Right lobe of liver (tissue), 6 donors: ENCODE measurements around the gene ADSS1. TPM values are rescaled to one million over a fixed set of nuclear protein-coding genes. Genes with fewer than 3 reads are reported as not detected.

Experiments used
- ATAC-seq, 4 donors: fragments of 200-7000 bp; cut with Tn5 transposase; one replicate each; pipeline ENCODE4 v1.9.1; 2020; ENCODE audit warnings: mild to moderate bottlenecking in 4 of 4, moderate library complexity in 4 of 4
- DNase-seq, 3 donors: peaks; one replicate each; pipeline ENCODE4 v3.0.0-alpha.2; 2020
- H3K27ac ChIP-seq, 3 donors: fragments of 200-600 bp; one replicate each; pipeline ENCODE4 v1.8.0; 2022
- H3K27me3 ChIP-seq, 2 donors: fragments of 200-600 bp; one replicate each; pipeline ENCODE4 v1.8.0; 2022
- H3K36me3 ChIP-seq, 4 donors: fragments of 200-600 bp; sonication (generic) in 1 of 4; one replicate each; pipeline versions ENCODE4 v1.5.1 to v1.8.0; 2017 to 2022; ENCODE audit warnings: control low read depth in 1 of 4
- H3K4me1 ChIP-seq, 4 donors: fragments of 200-600 bp; sonication (generic) in 1 of 4; one replicate each; pipeline versions ENCODE4 v1.5.1 to v1.8.0; 2017 to 2022; ENCODE audit warnings: control low read depth in 1 of 4
- H3K4me3 ChIP-seq, 3 donors: fragments of 200-600 bp; one replicate each; pipeline ENCODE4 v1.8.0; 2022
- H3K9me3 ChIP-seq, 4 donors: fragments of 200-600 bp; sonication (generic) in 1 of 4; one replicate each; pipeline versions ENCODE4 v1.5.1 to v1.8.0; 2017 to 2022; ENCODE audit warnings: control low read depth in 1 of 4
- POLR2A ChIP-seq: fragments of 450-650 bp; IDR thresholded peaks from one replicate; pipeline ENCODE4 v1.6.1; 2017; ENCODE audit warnings: antibody characterized with exemption, mild to moderate bottlenecking
- WGBS: methylation state at CpG from one replicate; pipeline ENCODE4 v1.1.6; 2018; ENCODE audit warnings: low coverage, low lambda C conversion rate; ENCODE audit not compliant: insufficient coverage; ENCODE audit errors: missing lambda C conversion rate; 5-methylcytosine and 5-hydroxymethylcytosine counted together
- intact Hi-C, 2 donors: fragments of 100-400 bp; cut with DNase I; formaldehyde crosslinking; loops; one replicate each; pipeline versions ENCODE4 v1.11.2 to v1.14.1; 2022
- total RNA-seq, 6 experiments: library from RNA; depleted of rRNA in 2 of 6; stranded (reverse); fragments of >200 nt in 2 of 6; fragmentation: NEBNext Ultra II Directional in 3 of 6; extraction: Animal tissue kit (Norgen Biotek cat#: 25700) in 3 of 6; gene quantifications; one replicate each; pipeline versions ENCODE4 v1.1.0 to v1.2.4, GENCODE V29; 2016 to 2023
- TF ChIP-seq, protein P1 (sequence below), 4 donors: fragments of 200-600 bp in 3 of 4; fragments of 450-650 bp in 1 of 4; IDR thresholded peaks; one replicate each; pipeline versions ENCODE4 v1.5.1 to v1.8.0; 2016 to 2022; ENCODE audit warnings: antibody characterized with exemption in 4 of 4, mild to moderate bottlenecking in 2 of 4
- donor health status: DM: no; HTN: yes; CAD: no.
- donor health status: DM: no; HTN: no; CAD: no.
- donor health status: DM: no; HTN: no; CAD: no.
- donor health status: DM: no; HTN: yes; CAD: no.
- donor health status: DM: no; HTN: yes; CAD: no.

Gene ADSS1
- total RNA-seq, 6 experiments from 2014 or later = 8.1 to 50.5 (median 36.8) TPM

DNA sequence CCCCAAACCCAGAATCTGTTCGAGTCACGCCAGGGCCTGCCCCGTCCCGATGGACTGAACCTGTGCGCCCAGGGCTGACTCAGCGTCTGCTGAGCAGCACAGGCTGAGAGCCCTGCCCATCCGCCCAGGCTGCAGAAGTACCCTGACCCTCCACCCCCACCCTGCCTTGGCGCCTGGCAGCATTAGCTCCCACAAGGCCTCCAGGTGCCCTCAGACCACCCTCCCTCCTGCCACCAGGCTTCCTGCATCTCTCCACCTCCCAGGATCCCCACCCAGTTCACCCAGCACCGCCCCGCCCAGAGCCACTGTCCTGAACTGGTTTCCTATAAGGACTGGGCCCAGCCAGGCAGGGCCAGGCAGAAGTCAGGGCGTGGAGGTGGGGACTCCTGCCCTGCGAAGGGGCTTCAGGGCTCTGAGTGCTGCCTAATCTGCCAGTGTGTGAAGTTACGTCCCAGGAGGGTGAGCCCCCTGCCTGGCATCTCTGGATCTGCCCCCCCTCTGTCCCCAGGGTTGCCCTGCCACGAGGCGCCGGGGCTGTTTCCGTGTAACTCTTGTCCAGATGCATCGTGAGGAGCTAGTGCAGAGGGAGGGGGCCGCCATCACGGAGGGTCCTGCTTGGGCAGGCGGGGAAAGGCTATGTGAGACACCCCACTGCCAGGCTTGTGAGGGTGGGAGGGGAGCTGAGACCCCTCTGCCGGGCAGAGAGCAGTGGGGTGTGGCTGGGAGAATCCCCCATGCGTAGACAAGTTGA lies 9.1 kb downstream of the ADSS1 start:
- Histone ChIP-seq H3K36me3 (no peaks in the 10 kb centered on the region), H3K4me1 (peaks cover 0 to 63% (median 31%) of the 10 kb centered on the region in 4 donors), H3K27me3 (no peaks in the 10 kb centered on the region), H3K27ac (peak overlapping the region; percentile 66 to 99 (median 82)), H3K4me3 (no peak overlapping the region), H3K9me3 (no peaks in the 10 kb centered on the region)
- intact Hi-C loops = no loop called here
- DNase-seq = peak in 2 of 3 donors; percentile 79 to 80
- ATAC-seq = peak in 2 of 4 donors; percentile 2 to 20
- WGBS = 79% methylated on average over 5 of the region's 23 CpGs
- no peak for TF ChIP-seq POLR2A
- TF ChIP-seq, protein P1, sequence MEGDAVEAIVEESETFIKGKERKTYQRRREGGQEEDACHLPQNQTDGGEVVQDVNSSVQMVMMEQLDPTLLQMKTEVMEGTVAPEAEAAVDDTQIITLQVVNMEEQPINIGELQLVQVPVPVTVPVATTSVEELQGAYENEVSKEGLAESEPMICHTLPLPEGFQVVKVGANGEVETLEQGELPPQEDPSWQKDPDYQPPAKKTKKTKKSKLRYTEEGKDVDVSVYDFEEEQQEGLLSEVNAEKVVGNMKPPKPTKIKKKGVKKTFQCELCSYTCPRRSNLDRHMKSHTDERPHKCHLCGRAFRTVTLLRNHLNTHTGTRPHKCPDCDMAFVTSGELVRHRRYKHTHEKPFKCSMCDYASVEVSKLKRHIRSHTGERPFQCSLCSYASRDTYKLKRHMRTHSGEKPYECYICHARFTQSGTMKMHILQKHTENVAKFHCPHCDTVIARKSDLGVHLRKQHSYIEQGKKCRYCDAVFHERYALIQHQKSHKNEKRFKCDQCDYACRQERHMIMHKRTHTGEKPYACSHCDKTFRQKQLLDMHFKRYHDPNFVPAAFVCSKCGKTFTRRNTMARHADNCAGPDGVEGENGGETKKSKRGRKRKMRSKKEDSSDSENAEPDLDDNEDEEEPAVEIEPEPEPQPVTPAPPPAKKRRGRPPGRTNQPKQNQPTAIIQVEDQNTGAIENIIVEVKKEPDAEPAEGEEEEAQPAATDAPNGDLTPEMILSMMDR (IDR thresholded peaks at IDR 0.05) = no peak

DNA sequence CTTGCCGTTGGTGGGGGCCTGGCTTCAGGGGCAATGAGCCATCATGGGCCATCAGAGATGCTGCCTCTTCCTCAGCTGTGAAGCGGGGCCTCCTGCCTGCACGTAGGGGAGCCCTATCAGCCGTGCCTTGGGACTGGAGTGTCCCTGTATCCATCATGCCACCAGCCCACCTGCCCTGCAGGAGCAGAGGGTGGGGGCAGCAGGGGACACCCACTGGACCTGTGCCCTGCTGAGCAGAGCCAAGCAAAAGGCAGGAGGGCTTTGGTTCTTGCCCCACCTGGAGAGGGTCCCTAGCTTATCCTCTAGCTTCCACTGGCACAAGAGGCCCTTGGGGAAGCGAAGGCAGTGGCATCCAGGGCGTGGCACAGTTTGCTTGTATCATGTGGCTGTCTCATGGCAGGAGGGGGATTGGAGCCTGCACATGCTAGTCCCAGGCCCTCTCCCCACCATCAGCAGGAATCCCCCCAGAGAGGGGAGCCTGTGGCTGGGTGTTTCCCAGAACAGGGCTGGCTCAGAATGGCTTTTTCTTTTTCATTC lies 10.1 kb downstream of the ADSS1 start:
- no peak for ATAC-seq
- no peaks in the 10 kb centered on the region for H3K27me3 ChIP-seq
- peak overlapping the region; percentile 95 to 99 (median 98) for H3K27ac ChIP-seq
- intact Hi-C loops = no loop called here
- H3K36me3 ChIP-seq = no peaks in the 10 kb centered on the region
- H3K9me3 ChIP-seq = no peaks in the 10 kb centered on the region
- DNase-seq = no peak
- H3K4me3 ChIP-seq = no peak overlapping the region
- H3K4me1 ChIP-seq = peaks cover 0 to 63% (median 31%) of the 10 kb centered on the region in 4 donors
- no CpG with 5 or more reads among the region's 6 CpGs for WGBS
- TF ChIP-seq, protein P1 (IDR thresholded peaks at IDR 0.05) = no peak
- TF ChIP-seq POLR2A = peak; percentile 18

DNA sequence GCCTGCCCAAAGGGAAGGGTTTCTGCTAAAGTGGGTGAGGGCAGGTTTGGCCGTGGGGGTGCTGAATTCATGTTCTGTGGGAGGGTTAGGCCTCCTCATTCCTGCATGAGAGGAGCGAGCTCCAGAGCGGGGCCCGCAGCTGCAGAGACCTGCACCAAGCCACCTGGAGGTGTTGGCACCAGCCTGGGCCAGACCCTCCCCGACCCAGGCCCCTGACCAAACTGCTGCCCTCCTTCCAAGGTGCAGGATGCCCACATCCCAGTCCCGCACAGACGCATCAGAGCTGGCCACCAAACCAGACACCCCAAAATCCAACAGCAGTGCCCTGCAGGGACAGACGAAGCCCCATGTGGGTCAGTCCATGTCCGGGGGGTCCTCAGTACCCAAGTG lies 10.6 kb downstream of the ADSS1 start:
- DNase-seq (no peak), ATAC-seq (no peak)
- WGBS = no CpG with 5 or more reads among the region's 9 CpGs
- intact Hi-C loops = no loop called here
- Histone ChIP-seq H3K36me3 (no peaks in the 10 kb centered on the region), H3K27me3 (no peaks in the 10 kb centered on the region), H3K4me1 (peaks cover 0 to 63% (median 31%) of the 10 kb centered on the region in 4 donors), H3K9me3 (no peaks in the 10 kb centered on the region), H3K27ac (peak overlapping the region; percentile 95 to 99 (median 98)), H3K4me3 (peak overlapping the region in 1 of 3 donors; percentile 16)
- TF ChIP-seq, protein P1 (IDR thresholded peaks at IDR 0.05) = no peak
- TF ChIP-seq POLR2A = no peak

- intact Hi-C loops = no loop called here
- ATAC-seq = peak; percentile 57 to 76 (median 67)
- peaks cover 0 to 63% (median 31%) of the 10 kb centered on the region in 4 donors for H3K4me1 ChIP-seq
- H3K4me3 ChIP-seq = peak overlapping the region in 1 of 3 donors; percentile 16
- H3K27me3 ChIP-seq = no peaks in the 10 kb centered on the region
- WGBS = 20% methylated on average over 1 of the region's 31 CpGs
- no peaks in the 10 kb centered on the region for H3K36me3 ChIP-seq
- peak overlapping the region; percentile 95 to 99 (median 98) for H3K27ac ChIP-seq
- no peaks in the 10 kb centered on the region for H3K9me3 ChIP-seq
- DNase-seq = peak; percentile 94 to 97 (median 95)
- TF ChIP-seq, protein P1 (IDR thresholded peaks at IDR 0.05) = no peak
- TF ChIP-seq POLR2A = peak; percentile 63
Observed at GRCh38 chr14:104734991-104735779, 11.2 kb downstream of the ADSS1 start.
